HG03097 (cell line): ENCODE data around the gene KIAA2012.
"Not testable (repeated sequence)": the region's sequence is repeated elsewhere in the genome, so short reads cannot be mapped to it uniquely, and the experiment has no call there.

Experiments used
- ATAC-seq: cut with Tn5 transposase; IDR thresholded peaks from one replicate; pipeline ENCODE4 v1.9.1; 2021; ENCODE audit not compliant: unreplicated experiment, low FRiP score

KIAA2012 gene

DNA sequence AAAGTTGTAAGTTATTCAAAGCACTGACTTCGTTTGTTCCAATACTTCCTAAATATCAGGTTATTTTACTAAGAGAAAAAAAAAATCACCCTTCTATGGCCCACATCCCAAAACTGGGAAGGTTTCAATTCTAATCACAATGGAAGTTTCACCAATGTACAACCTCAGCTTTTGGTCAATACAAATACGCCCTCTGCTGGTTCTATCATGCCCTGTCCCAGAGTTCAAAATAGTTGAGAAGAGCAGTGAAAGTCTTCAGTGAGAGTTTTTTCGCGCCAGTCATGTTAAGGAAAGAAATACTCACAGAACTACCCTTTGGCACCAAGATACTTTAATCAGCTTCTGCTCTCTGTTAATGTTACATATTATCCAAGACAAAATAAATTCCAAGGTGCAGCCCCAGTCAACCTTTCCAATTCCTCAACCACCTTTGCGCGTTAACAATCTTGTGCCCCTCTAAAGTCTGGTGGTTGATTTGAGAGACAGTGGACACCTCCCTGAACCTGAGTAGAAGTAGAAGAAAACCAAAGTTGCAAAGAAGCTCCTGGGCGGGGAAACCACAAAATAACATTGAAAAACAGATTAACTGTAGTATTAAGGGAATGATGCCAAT, 105.4 kb downstream of the KIAA2012 start:
- ATAC-seq: no peak

DNA sequence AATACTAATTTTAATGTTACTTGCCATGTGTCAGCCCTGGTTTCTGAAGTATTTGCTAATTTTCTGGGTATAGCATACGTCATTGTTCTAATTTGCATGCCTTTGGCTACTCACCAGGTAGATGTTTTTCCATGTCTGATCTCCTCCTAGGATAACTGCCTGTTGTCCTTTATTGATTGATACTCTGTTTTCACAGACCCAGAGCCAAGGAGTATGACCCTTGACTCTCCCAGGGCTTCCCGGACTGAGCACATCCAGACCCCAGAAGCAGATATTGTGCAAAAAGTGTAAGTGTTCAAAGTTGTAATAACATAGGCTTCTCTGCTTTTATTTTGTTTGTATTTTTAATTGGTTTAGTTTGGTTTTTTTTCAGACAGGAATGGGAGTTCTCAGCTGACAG, 111.5 kb downstream of the KIAA2012 start:
- no peak for ATAC-seq

DNA sequence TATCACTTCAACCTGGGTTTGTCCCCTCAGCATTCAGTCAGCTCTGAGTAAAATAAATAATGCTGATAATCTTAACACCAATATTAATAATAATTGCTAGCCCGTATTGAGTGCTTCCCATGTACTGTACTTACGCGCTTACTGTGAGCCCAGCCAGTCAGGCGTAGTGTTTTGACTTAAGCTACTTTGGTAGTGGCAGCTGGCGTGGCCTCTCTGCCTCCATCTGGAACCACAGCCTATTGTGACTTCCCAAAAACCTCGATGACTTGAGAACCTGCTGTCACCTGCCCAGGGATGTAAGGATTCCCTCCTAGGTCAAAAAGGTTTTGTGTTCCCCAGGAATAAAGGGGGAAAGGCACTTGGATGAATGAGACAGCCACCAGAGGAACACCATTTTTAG, 112.1 kb downstream of the KIAA2012 start:
- ATAC-seq: no peak

DNA sequence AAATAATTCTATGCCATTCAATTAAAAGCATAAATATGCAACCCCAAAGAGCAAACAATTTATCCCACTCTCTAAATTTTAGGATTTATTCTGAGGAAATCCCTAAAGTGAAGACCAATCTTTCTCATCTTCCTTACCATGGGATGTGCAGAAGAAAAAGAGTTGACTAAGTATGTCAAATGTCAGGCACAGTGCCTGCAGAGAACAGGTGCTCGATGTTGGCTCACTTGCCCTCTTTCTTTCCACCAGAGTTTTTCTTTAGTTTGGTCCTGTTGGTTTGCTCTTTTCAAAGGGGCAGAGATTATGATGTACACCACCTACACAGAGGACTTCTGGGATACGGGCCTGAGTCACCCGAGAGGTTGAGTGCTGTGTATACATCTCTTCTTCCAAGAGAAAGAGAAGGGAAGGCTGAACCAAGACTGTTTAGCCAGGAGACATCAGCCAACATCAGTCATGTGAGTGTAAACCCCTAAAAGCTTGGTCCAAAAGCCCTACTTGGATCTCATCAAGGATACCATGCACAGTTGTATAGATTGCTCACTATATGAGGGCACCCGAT, 113.7 kb downstream of the KIAA2012 start:
- no peak for ATAC-seq

DNA sequence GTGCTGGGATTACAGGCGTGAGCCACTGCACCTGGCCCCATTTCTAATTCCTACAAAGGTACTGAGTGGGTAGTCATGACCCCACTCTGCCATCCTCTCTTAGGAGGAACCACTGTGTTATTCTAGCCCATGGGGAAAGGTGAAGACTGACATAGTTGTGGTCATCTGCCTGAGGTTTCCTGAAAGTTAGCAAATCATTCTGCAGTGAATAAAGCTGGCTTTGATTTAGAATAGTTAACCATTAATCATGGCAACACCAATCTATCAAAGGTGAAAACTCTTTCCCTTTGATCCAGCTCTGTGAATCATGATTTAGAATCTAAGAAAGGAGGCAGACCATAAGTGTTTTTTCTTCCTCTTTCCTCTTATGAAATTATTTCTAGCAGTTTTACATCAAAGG, 114.5 kb downstream of the KIAA2012 start:
- ATAC-seq: no peak

DNA sequence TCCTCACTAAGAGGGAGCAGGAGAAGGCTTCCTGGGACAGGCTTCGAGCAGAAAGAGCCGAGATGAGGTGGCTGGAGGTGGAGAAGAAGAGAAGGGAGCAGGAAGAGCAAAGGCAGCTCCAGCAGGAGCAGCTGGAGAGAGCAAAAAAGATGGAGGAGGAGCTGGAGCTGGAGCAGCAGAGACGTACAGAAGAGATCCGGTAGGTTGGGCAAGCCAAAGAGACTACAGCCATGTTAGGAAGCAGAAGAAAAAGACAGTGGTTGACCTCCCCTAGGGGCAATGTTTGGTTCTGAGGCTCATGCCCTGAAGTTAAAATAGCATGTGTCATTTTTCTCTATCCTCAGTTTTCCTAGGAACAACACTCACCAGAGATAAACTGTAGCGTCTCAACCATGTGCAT, 120.2 kb downstream of the KIAA2012 start:
- ATAC-seq: no peak

DNA sequence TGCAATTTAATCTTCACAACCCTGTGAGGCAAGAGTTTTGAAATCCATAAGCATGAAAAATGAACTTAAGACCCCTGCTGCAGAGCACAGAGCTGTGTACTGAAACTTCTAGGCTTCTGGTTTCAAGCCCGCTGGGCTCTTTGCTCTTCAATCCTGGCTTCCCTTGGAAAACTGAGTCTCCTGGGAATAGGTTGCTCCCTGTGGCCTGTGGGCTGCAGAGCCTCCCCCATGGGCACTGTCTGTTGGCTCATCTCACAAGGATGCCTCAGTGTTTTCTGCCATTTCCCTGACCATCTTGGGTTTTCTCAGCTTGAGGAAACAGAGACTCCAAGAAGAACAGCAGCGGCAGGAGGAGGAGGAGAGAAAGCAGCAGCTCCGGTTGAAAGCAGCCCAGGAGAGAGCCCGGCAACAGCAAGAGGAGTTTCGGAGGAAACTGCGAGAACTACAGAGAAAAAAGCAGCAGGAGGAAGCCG, 120.9 kb downstream of the KIAA2012 start:
- ATAC-seq: no peak

DNA sequence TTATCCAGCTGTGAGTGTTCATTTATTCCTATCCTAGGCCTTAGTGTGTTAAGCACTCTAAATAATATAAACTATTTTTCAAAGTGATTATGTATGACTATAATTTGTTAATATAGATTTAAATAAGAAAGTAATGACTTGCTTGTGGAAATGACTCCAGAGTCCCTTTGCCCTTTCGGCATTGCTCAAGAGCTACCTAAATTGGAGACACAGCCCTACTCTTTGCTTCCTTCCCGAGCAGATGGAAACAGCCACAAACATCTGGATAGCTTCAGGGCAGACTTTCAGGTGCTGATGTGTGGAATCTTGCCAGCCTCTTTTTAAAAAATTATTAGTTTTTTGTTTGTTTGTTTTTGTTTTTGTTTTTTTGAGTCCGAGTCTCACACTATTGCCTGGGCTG, 121.4 kb downstream of the KIAA2012 start:
- no peak for ATAC-seq

DNA sequence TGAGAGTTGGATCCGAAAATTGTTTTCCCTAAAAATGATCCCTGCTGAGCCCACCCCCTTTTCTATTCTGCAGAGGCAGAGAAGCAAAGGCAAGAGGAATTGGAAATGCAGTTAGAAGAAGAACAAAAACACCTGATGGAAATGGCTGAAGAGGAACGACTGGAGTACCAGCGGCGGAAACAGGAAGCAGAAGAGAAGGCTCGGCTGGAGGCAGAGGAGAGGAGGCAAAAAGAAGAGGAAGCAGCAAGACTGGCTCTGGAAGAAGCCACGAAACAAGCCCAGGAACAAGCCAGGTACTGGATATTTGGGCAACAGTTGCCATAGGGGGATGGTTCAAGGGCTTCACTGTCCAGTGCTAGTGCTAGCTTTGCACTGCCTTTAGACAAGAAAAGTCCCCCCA, 123.7 kb downstream of the KIAA2012 start:
- no peak for ATAC-seq

DNA sequence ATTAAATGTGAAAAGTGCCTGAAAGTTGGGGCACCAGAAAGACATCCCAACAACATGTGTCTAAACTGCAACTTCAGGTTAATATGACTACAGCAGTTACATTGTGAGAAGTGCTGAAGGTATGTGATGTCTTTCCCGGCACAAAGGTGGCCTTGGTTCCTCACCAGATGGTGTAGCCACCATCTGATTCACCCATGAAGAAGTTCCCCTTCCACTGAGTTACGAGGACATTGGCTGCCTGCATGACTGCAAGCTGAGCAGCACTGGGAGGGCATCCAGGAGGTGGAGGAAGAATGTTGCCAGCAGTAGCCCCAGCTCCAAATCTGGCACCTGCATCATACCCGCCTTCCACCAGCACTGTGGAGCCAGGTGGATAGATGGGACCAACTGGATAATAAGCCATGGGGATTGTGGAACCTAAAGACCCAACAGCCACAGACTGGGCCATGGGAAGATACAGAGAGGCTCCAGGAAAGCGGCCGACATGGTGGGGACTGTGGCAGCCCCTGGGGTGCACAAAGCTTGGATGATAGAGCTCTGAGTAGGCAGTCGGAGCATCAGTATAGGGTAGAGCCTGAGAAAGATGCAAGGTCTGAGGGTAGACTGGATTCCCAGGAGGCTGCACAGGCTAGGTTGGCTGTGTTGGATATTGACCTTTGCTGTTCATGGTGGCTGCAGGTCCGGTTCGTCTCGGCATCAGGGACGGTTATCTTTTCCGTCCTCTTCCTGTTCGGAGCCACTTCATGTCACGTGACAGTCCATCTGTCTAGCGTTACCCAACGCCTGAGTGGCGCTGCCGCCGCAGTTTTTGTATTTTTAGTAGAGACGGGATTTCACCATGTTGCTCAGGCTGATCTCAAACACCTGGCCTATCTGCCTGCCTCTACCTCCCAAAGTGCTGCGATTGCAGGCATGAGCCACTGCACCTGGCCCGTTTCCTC, 128.4 kb downstream of the KIAA2012 start:
- ATAC-seq: no peak

DNA sequence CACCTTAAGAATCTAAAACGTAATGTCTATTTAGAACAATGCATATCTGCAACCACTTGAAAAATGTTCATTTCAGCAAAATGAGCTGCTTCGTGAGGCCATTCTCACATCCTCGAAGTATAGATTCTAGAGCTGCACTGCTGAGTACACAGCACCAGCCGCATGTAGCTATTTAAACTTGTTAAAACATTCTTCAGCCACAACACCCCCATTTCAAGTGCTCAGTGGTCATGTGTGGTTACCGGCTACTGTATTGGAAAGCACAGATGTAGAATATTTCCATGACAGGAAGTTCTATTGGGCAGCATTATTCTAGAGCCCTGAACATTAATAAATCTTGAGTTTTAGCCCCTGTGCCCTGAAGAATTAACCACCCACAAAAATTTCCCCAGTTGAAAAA, 130.3 kb downstream of the KIAA2012 start:
- ATAC-seq: no peak

DNA sequence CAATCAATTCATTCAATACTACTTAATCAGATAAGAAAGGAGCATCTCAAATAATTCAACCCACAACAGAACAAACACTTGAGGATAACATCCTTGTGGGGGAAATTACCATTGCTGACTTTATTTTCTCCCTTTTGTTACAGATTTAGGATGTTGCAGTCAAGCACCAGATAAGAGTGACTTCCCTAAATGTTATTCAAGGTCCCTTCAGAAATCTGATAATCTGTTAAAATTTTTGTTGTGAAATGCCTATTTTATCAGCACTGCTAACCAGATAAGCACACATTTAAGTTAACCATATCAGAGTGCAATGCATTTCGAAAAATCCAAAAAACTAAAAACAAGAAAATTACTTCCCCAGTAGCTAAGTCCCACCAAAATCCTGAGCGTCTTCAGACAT, 131.8 kb downstream of the KIAA2012 start:
- ATAC-seq: no peak

DNA sequence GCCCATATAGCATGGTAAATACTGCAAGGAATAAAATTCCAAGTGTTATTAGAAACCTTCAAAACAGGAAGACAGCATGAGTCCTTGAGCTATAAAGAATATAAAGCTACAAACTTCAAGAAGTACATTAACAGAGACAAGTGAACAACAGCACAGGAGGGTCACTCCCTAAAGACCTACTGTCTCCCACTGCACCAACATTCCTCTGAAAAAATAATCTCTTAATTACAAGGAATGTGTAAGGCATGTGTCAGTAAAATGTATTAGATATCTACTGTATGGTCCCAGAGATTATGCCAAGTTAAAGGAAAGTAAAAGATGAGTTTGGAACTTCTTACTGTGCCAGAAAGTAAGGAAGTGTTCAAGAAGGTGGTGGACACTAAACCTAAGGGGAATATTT, 135.5 kb downstream of the KIAA2012 start:
- ATAC-seq: no peak

DNA sequence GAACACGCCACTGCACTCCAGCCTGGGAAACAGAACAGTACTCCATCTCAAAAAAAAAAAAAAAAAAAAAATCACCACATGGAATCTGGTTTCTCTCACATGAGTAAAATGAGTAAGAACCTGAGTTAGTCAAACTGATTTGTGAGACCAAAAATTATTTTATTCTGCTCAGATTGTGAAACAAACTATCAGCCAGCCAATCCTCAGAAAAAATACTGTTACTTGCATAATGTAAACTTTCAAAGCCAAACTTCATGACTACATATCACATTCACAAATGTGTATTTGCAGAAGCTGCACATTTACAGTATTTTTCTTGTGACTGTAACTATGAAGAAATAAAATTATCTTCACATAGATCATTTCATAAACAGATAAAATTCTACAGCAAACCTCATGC, 142.1 kb downstream of the KIAA2012 start:
- no peak for ATAC-seq

DNA sequence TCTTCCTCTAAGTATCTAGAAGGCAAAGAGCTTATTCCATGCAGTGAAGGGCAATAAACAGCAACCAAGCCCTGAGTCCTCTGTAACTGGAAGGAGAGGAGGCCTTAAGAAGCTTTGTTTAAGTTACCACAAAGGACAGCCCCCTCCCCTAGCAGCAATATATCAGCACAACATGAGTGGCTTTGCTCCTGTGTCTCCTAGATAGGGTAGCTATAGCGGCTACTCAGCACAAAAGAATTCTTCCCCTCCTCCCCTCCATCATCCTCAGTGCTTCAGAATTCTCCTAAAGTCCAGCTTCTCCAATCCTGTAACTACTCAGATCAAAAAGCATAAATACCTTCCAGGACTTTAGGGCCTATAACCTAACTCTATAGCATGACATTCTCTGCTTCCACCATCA, 148.8 kb downstream of the KIAA2012 start:
- no peak for ATAC-seq

DNA sequence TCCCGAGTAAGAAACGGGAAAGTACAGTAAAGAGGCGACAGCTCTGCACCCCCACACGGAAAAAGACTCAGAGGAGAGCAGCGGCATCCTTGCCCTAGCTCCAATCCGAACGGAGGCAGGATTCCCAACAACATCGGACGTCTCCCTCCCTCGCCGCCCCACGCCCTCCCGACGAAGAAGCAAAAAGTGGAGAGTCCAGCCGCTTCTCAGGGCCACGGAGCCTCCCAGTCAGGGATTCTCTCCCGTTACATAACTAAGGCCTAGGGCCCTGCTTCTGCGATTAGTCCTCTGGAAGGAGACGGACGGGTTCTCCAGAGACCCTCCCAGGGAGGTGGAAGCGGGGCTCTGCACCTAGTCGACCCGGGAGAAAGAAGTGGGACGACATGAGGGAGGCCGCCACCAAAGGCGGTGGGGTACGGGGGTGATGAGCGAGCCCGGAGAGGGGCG, 164.8 kb downstream of the KIAA2012 start:
- ATAC-seq: peak; percentile 45

DNA sequence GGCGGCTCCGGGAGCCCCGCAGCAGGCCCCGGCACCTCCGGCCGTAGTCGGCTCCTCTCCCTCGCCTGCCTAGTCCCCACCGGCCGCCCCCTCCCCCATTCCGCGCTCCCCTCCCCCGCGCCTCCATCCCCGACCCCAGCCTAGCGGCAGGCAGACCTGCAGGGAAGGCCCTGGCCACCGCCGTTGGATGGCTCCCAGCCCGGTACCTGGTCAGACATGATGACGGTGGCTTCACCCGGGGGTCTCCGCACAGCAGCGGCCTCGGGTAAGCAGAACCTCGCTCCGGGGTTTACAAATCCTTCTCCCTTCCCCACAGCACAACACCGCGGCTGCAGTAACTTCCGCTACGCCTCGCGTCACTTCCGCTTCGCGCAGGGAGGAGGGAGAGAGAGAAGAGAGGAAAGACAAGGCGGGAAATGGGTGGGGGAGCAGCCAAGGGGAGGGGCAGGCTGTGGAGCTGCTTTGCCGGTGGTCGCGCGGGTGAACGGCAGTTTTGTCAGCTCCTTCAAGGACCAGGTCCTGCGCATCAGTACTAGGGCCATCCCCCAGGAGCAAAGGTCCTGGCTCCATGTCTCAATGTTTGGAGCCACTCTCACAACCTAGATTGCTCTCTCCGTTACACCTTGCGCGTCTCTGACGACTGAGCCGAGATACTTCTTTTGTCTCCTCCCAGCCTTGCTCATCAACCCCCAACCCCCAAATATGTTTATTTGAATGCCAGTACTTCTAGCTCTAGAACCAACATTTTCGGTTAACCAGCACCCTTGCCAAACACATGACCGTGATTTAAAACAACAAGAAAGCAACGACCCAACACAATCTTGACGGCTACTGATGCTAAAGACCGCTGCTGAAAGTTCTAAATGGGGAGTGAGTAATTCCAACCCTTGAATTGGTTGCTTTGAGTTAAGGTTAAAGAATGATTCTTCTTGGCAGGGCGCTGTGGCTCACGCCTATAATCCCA, 165.5 kb downstream of the KIAA2012 start, which contains the start of gene SUMO1:
TSS of gene SUMO1 (minus strand) at position 364 of the 964 bp plus-strand sequence. CDS start at position 218, 146 bp downstream.
- peak; percentile 91 for ATAC-seq

DNA sequence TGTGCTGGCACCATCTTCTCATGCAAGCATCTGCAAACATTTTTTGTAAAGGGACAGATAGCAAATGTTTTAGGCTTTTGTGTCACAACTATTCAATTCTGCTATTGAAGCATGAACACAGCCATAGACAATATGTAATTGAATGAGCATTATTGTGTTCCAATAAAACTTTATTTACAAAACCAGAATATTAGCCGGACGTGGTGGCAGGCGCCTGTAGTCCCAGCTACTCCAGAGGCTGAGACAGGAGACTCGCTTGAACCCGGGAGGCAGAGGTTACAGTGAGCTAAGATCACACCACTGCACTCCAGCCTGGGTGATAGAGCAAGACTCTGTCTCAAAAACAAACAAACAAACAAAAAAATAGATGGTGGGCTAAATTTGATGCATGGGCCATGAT, 174.7 kb downstream of the KIAA2012 start:
- ATAC-seq: not testable (repeated sequence)

DNA sequence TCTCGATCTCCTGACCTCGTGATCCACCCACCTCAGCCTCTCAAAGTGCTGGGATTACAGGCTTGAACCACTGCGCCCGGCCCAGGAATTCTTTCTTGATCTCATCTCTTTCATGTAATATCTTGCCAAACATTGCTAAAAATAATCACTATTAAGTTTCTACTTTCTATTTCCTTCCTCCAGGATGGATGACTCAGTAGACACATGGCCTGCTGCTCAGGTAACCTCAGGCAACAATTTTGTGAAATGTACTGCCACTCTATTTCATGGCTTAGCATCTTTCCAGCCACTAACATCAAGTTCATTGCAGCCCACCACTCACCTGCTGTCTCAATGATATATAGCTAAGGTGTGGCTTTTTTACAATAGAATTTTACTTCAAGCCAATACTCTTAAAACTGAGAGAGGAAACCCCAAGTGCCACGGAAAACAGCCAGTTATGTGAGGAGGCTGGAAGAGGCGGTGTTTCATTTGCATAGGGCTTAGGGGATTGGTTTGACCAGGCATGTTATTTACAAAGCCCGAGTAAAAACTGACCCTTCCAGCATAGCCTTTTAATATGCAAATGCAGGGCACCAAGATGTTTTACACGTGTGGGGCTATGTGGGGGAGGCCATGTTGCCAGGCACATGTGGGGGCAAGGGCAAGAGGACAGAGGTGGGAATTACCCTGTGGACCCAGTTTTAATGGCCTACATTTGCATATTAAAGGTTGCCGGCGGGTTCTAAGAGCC, 176.6 kb downstream of the KIAA2012 start:
- no peak for ATAC-seq

DNA sequence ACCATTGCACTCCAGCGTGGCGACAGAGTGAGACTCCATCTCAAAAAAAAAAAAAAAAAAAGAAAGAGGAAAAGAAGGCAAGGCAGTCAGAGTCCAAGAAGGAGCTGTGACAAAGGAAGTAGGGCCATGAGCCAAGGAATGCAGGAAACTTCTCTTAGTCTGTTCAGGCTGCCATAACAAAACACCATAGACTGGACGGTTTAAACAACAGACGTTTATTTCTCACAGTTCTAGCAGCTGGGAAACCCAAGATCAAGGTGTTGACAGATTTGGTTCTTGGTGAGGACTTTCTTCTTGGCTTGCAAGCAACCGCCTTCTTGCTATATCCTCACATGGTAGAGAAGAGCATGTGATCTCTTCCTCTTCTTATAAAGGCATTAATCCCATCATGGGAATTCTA, 178.4 kb downstream of the KIAA2012 start:
- no peak for ATAC-seq
